NB4 (cell line): ENCODE measurements around the gene GRIK4.

Experiments
- MYC ChIP-seq: IDR thresholded peaks from 2 replicates; pipeline ENCODE4 v1.6.1; 2011; ENCODE audit warnings: low read depth, low read length
- POLR2A ChIP-seq: IDR thresholded peaks from 2 replicates; pipeline ENCODE4 v1.6.1; 2011; ENCODE audit warnings: mild to moderate bottlenecking; ENCODE audit not compliant: insufficient read length; ENCODE audit errors: extremely low read depth
- TF ChIP-seq, protein P1 (sequence below): IDR thresholded peaks from one replicate; pipeline ENCODE4 v1.5.1; 2012; ENCODE audit warnings: low read depth, low read length
- TF ChIP-seq, protein P2 (sequence below): IDR thresholded peaks from 2 replicates; pipeline ENCODE4 v1.6.1; 2011; ENCODE audit warnings: low read depth, low read length

DNA sequence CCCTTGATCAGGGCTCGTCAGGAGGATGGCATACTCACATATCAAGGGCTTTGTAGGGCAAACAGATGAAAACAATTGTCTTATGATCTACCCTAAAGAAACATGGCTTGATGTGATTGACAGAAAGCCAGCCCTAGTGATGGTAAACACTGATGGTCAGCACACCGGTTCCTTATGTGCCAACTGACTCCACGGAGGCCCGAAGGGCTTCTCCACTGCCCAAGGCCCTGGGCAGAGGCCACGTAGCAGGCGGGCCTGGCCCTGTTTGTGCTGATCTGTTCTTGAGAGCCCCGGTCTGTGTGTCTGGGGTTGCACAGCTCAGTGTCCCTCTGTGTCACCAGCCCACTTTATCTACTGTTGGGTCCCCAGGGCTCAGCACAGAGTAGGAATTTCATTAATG, 115.2 kb downstream of the GRIK4 start:
- TF ChIP-seq, protein P1, sequence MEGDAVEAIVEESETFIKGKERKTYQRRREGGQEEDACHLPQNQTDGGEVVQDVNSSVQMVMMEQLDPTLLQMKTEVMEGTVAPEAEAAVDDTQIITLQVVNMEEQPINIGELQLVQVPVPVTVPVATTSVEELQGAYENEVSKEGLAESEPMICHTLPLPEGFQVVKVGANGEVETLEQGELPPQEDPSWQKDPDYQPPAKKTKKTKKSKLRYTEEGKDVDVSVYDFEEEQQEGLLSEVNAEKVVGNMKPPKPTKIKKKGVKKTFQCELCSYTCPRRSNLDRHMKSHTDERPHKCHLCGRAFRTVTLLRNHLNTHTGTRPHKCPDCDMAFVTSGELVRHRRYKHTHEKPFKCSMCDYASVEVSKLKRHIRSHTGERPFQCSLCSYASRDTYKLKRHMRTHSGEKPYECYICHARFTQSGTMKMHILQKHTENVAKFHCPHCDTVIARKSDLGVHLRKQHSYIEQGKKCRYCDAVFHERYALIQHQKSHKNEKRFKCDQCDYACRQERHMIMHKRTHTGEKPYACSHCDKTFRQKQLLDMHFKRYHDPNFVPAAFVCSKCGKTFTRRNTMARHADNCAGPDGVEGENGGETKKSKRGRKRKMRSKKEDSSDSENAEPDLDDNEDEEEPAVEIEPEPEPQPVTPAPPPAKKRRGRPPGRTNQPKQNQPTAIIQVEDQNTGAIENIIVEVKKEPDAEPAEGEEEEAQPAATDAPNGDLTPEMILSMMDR = no peak
- TF ChIP-seq MYC = no peak
- TF ChIP-seq POLR2A = no peak
- TF ChIP-seq, protein P2, sequence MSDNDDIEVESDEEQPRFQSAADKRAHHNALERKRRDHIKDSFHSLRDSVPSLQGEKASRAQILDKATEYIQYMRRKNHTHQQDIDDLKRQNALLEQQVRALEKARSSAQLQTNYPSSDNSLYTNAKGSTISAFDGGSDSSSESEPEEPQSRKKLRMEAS = no peak
